Activated CD4-positive, alpha-beta T cell treated with anti-CD3 and anti-CD28 coated beads for 36 hours (primary cell): ENCODE data around the gene TRIM14. TPM values are rescaled to one million over a fixed set of nuclear protein-coding genes. Genes with fewer than 3 reads are reported as not detected.
A peak's percentile ranks its signal among the peaks of the same experiment; 100 is the strongest.
"Not testable (repeated sequence)": the region's sequence is repeated elsewhere in the genome, so short reads cannot be mapped to it uniquely, and the experiment has no call there.

ENCODE experiments used
- ATAC-seq: fragments of 200-7000 bp; cut with Tn5 transposase; one replicate; pipeline ENCODE4 v1.10.0; 2021; ENCODE audit warnings: mild to moderate bottlenecking, moderate library complexity
- CTCF ChIA-PET: fragments of 350-600 bp; sonication (Branson Sonifier 250); formaldehyde crosslinking; loops from one replicate; lab custom pipeline; 2021; ENCODE audit warnings: antibody characterized with exemption; lab: Charles Lee
- POLR2A ChIA-PET: fragments of 350-600 bp; sonication (Branson Sonifier 250); formaldehyde crosslinking; loops from one replicate; lab custom pipeline; 2021; ENCODE audit warnings: antibody characterized with exemption, inconsistent platforms; lab: Charles Lee
- DNase-seq: peaks from one replicate; pipeline ENCODE4 v3.0.0-alpha.2; 2020
- H3K27ac Mint-ChIP-seq: one replicate; pipeline ENCODE4 v1.8.0; 2021; ENCODE audit warnings: mixed read lengths
- H3K27me3 Mint-ChIP-seq: one replicate; pipeline ENCODE4 v1.8.0; 2021; ENCODE audit warnings: mixed read lengths
- H3K36me3 Mint-ChIP-seq: one replicate; pipeline ENCODE4 v1.8.0; 2021; ENCODE audit warnings: low read depth, mixed read lengths
- H3K4me1 Mint-ChIP-seq: one replicate; pipeline ENCODE4 v1.8.0; 2021; ENCODE audit warnings: mixed read lengths
- H3K4me3 Mint-ChIP-seq: one replicate; pipeline ENCODE4 v1.8.0; 2021; ENCODE audit warnings: mild to moderate bottlenecking, moderate library complexity, mixed read lengths
- H3K9me3 Mint-ChIP-seq: one replicate; pipeline ENCODE4 v1.8.0; 2021; ENCODE audit warnings: low read depth, mixed read lengths
- intact Hi-C, 2 experiments: fragments of 100-400 bp; cut with DNase I in 1 of 2; cut with micrococcal nuclease in 1 of 2; formaldehyde crosslinking; loops; one replicate each; pipeline versions ENCODE4 v1.14.2 to v1.15.1; 2022 to 2024; cut with DNase I, micrococcal nuclease
- total RNA-seq, 2 experiments: library from RNA; stranded (reverse); gene quantifications; one replicate each; pipeline ENCODE4 v1.2.3, GENCODE V29; 2021

The TRIM14 gene
- total RNA-seq, 2 experiments from 2014 or later, result 54.6 to 59.6 TPM

DNA sequence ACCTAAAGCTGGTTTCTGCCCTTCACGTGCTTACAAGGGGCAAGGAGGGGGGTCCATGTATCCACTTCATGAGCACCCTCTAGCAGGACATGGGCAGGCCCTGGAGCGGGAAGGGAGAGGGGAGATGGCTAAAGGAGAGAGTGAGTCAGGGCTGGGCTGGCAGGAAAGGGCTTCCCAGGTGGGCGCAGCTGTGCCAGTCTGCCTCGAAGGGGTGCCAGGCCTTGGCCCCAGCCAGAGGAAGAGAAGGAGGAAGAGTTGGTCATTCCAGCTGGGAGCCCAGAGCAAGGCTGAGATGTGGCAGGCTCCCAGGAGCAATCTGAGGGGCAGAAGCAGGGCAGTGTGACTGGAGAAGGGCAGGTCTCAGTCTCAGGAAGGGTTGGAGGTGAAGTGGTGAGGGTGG is 24.7 kb downstream of the TRIM14 start:
- Mint-ChIP-seq H3K27me3 (no peaks in the 10 kb centered on the region), H3K36me3 (peaks cover 46% of the 10 kb centered on the region), H3K27ac (peak overlapping the region; percentile 32), H3K4me3 (no peak overlapping the region), H3K9me3 (no peaks in the 10 kb centered on the region), H3K4me1 (peaks cover 43% of the 10 kb centered on the region)
- intact Hi-C loops, result no loop called here
- ChIA-PET CTCF (interaction anchor here (1.7 kb wide), 1 partner anchor 98 kb away, joined by 3 read pairs; the partner anchor contains the start of gene CORO2A), POLR2A (no interaction called here)
- no peak for ATAC-seq
- no peak for DNase-seq

DNA sequence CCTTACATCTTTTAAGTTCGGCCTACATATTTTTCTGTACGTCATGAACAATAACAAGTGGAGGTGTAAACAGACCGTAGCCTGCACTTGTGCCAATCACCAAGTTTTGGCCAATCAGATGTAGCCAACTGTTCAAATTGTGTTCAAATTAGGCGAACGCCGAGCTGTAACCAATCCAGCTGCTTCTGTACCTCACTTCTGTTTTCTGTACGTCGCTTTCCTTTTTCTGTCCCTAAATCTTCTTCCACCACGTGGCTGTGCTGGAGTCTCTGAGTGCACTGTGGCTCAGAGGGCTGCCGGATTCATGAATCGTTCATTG is 26.4 kb downstream of the TRIM14 start:
- Mint-ChIP-seq H3K4me3 (no peak overlapping the region), H3K27me3 (no peaks in the 10 kb centered on the region), H3K9me3 (no peaks in the 10 kb centered on the region), H3K27ac (no peak overlapping the region), H3K4me1 (peaks cover 32% of the 10 kb centered on the region), H3K36me3 (peaks cover 36% of the 10 kb centered on the region)
- ChIA-PET POLR2A (no interaction called here), CTCF (interaction anchor here (0.6 kb wide), 2 partner anchors 90 to 1017 kb away, joined by 3 read pairs; no protein-coding TSS in a partner anchor)
- intact Hi-C loops, result no loop called here
- DNase-seq (no peak), ATAC-seq (no peak)

DNA sequence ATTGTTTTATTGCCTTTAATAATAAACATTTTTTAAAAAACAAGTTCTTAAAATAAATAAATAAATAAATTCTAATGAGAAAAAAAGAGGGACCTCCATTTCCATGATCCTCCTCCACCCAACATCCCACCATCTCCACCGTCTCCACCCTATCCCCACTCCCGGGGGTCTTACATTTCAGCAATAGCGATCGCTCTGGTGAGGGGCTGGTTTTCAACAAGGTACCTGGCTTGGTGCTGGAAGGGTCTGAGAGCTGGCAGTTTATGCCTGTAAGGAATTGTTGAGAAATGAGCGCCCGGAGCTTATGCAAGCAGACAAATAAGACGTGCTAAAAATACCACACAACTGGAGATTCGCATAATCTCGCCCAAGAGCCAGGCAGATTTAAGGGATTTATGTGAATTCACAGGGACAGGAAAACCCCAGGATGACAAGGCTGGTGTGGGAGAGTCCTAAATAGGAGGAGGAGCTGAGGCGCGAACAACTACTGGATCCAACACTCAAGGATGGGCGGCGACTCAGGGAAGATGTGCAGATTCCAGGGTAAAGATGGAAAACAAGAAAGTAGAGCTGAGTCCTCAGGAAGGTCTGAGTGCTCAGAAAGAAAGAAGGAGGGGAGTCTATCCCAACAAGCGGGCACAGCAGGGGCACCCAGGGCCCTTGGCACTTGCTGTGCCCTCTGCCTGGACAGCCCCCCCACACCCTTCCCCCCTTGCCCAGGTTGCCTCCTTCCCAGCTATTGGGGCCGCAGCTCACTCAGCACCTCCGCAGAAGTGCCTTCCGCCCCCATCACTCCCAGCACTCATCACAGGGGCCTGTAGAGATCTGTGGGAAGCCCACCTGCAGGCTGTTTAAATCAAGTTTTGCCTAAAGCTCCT is 27.0 kb downstream of the TRIM14 start:
- peaks cover 32% of the 10 kb centered on the region for H3K36me3 Mint-ChIP-seq
- no peak overlapping the region for H3K4me3 Mint-ChIP-seq
- peaks cover 29% of the 10 kb centered on the region for H3K4me1 Mint-ChIP-seq
- POLR2A ChIA-PET, result interaction anchor here (0.6 kb wide), 1 partner anchor 24 kb away, joined by 10 read pairs; no protein-coding TSS in a partner anchor
- no peaks in the 10 kb centered on the region for H3K27me3 Mint-ChIP-seq
- DNase-seq (no peak), ATAC-seq (no peak)
- H3K9me3 Mint-ChIP-seq, result no peaks in the 10 kb centered on the region
- CTCF ChIA-PET, result interaction anchor here (0.5 to 1.3 kb wide), 6 partner anchors 7 to 262 kb away, joined by 3 to 5 read pairs (median 3); partner anchors contain the start of gene TBC1D2
- H3K27ac Mint-ChIP-seq, result no peak overlapping the region
- intact Hi-C loops, result no loop called here

DNA sequence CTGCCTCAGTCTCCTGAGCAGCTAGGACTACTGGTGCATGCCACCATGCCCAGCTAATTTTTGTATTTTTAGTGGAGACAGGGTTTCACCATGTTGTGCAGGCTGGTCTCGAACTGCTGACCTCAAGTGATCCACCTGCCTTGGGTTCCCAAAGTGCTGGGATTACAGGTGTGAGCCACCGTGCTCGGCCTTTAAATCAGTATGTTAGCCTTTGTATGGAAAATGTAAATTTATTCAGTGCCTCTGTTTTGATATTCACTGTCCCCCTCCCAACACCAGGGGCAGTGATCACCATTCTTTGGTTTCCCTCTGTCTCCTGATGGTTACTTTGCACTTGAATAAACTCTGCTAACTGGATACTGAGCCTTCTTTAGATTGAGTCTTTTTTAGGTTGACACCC is 28.3 kb downstream of the TRIM14 start:
- ATAC-seq, POLR2A ChIA-PET, H3K27me3 Mint-ChIP-seq, H3K9me3 Mint-ChIP-seq, intact Hi-C loops, H3K4me3 Mint-ChIP-seq, DNase-seq, H3K27ac Mint-ChIP-seq: not testable (repeated sequence)
- Mint-ChIP-seq H3K4me1 (peaks cover 29% of the 10 kb centered on the region), H3K36me3 (peaks cover 33% of the 10 kb centered on the region)
- CTCF ChIA-PET, result interaction anchor here (0.6 to 1.3 kb wide), 4 partner anchors 8 to 153 kb away, joined by 3 to 4 read pairs (median 3); no protein-coding TSS in a partner anchor

DNA sequence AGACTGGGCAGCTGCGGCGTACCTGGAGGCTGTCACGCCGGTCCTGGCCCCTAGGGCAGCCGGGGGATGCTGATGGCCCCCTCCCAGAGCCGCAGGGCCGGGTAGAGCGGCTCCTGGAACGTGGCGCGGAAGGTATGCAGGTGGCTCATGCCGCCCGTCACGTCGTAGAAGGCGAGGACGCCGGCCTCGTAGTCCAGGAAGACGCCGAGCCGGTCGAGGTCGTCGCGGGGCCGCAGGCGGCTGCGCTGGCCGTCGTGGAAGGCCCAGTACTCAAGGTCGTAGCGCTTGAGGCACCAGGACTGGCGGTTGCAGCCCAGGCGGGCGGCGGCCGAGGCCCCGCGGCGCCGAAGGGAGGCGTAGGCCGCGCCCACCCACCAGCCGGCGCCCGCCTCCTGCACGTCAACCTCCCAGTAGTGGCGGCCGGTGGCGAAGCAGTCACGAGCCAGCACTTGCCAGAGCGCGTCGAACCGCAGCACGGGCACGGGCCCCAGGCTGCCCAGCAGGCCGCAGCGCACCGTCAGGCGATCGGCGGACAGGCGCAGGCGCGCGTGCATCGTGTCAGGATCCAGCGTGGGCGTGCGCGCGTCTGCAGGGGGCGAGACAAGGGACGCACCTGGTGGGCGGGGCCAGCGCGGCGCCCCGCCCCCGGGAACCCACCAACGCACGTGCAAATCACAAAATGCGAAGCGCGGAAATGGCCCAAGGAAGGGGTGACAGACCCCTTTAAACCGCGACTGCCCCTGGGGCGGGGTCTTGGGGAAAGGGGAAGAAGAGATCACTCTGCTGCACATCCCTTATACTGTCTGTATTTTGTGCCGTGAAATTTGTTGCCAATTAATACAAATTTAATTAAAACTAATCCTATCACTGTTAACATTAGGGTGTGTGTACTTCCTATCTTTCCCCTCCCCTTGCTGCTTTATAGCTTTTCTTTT is 31.3 kb downstream of the TRIM14 start:
- DNase-seq (peak; percentile 61), ATAC-seq (peak; percentile 57)
- peak overlapping the region; percentile 2 for H3K4me3 Mint-ChIP-seq
- H3K27me3 Mint-ChIP-seq, result no peaks in the 10 kb centered on the region
- peaks cover 30% of the 10 kb centered on the region for H3K36me3 Mint-ChIP-seq
- peaks cover 26% of the 10 kb centered on the region for H3K4me1 Mint-ChIP-seq
- ChIA-PET CTCF (interaction anchor here (0.7 to 1.7 kb wide), 2 partner anchors 14 to 24 kb away, joined by 5 to 6 read pairs; no protein-coding TSS in a partner anchor), POLR2A (no interaction called here)
- H3K27ac Mint-ChIP-seq, result no peak overlapping the region
- intact Hi-C loops, result no loop called here
- H3K9me3 Mint-ChIP-seq, result no peaks in the 10 kb centered on the region

DNA sequence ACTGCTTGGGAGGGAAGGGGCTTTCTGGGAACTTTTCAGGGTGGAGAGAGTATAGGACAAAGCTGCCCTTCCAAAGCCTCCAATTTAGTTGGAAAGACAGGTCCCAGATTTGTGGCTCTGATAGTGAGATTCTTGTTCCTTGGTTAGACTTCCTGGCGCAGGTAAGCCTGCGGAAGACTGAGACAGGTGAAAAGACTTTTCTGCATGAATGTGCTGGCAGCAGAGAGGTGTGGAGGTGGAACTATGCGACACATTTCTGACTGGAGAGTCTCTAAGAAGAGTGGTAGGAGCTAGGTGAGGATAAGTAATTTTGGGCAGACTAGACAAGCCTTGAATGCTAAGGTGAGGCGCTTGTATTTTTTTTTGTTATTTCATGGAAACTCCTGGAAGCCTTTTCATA is 32.6 kb downstream of the TRIM14 start:
- Mint-ChIP-seq H3K27me3 (no peaks in the 10 kb centered on the region), H3K36me3 (peaks cover 41% of the 10 kb centered on the region), H3K9me3 (no peaks in the 10 kb centered on the region), H3K4me1 (peaks cover 38% of the 10 kb centered on the region), H3K27ac (peak overlapping the region; percentile 44), H3K4me3 (peak overlapping the region; percentile 2)
- intact Hi-C loops, result no loop called here
- no peak for DNase-seq
- CTCF ChIA-PET, result interaction anchor here (0.9 kb wide), 1 partner anchor 12 kb away, joined by 3 read pairs; no protein-coding TSS in a partner anchor
- POLR2A ChIA-PET, result interaction anchor here (0.8 kb wide), 1 partner anchor 16 kb away, joined by 3 read pairs; no protein-coding TSS in a partner anchor
- ATAC-seq, result no peak

DNA sequence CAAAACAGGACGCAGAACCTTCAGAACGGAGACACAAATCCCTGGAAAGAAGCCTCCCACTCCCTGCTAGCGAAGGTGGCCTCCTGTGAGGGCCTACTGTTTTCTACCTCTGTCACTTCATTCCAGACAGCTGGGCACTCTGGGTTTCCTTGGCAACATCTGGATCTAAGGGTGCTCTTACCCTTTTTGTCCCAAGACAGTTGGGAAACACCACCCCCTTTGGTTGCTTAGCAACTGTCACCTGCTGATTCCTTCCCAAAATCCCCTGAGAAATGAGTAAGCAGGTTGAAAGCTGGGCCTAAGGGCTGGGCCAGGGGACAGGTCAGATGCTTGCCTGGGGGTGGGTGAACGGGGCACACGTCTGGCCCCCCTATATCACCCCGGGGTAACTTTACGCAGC is 33.1 kb downstream of the TRIM14 start:
- no peak overlapping the region for H3K27ac Mint-ChIP-seq
- no peak for ATAC-seq
- H3K9me3 Mint-ChIP-seq, result no peaks in the 10 kb centered on the region
- H3K4me1 Mint-ChIP-seq, result peaks cover 43% of the 10 kb centered on the region
- POLR2A ChIA-PET, result no interaction called here
- CTCF ChIA-PET, result interaction anchor here (0.9 kb wide), 1 partner anchor 12 kb away, joined by 3 read pairs; no protein-coding TSS in a partner anchor
- DNase-seq, result no peak
- intact Hi-C loops, result no loop called here
- H3K27me3 Mint-ChIP-seq, result no peaks in the 10 kb centered on the region
- H3K36me3 Mint-ChIP-seq, result peaks cover 45% of the 10 kb centered on the region
- H3K4me3 Mint-ChIP-seq, result no peak overlapping the region

DNA sequence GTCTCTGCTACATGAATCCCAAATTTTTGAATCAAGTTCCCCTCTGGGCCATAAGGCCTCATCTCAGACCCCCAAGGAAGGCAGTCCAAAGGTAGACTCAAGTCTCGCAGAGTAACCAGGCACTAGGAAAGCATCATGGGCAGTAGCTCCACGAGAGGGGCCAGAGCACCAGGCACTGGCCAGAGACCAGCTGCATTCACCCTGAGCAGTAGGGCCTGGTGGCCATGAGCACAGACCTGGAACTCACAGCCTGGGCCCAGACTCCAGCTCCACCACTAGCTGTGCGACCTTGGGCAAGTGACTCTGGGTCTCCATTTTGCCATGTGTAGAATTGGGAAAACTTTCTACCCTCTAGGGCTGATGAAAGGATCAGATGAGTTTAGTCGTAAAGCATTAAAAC is 34.0 kb downstream of the TRIM14 start:
- H3K9me3 Mint-ChIP-seq, result no peaks in the 10 kb centered on the region
- H3K36me3 Mint-ChIP-seq, result peaks cover 49% of the 10 kb centered on the region
- no peak overlapping the region for H3K4me3 Mint-ChIP-seq
- DNase-seq, result no peak
- intact Hi-C loops, result no loop called here
- peak overlapping the region; percentile 53 for H3K27ac Mint-ChIP-seq
- CTCF ChIA-PET, result interaction anchor here (0.5 to 1.1 kb wide), 2 partner anchors 11 to 23 kb away, joined by 3 read pairs; no protein-coding TSS in a partner anchor
- ATAC-seq, result no peak
- no peaks in the 10 kb centered on the region for H3K27me3 Mint-ChIP-seq
- POLR2A ChIA-PET, result no interaction called here
- peaks cover 40% of the 10 kb centered on the region for H3K4me1 Mint-ChIP-seq

DNA sequence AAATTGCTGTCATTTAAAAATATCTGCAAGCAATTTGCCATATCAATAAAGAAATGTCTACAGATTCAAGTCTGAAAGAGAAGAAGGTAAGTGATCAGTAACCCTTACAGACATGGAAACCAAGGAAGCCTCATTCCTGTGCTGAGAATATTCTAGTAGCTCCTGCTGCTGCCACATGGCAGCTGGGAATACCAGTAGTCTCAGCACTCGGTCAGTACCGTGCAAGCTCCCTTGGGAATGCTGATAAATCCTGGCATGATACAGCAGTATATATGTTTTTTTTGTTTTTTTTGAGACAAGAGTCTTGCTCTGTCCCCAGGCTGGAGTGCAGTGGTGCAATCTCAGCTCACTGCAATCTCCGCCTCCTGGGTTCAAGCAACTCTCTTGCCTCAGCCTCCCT is 34.6 kb downstream of the TRIM14 start:
- H3K27me3 Mint-ChIP-seq, result no peaks in the 10 kb centered on the region
- no peak for ATAC-seq
- no peaks in the 10 kb centered on the region for H3K9me3 Mint-ChIP-seq
- intact Hi-C loops, result loop anchor here in 1 of 2 experiments (5.0 kb wide), 1 partner anchor 108 kb away; the partner anchor contains the start of gene CORO2A
- H3K4me1 Mint-ChIP-seq, result peaks cover 35% of the 10 kb centered on the region
- ChIA-PET CTCF (interaction anchor here (0.5 to 1.1 kb wide), 3 partner anchors 10 to 173 kb away, joined by 3 read pairs; no protein-coding TSS in a partner anchor), POLR2A (no interaction called here)
- peaks cover 50% of the 10 kb centered on the region for H3K36me3 Mint-ChIP-seq
- no peak overlapping the region for H3K27ac Mint-ChIP-seq
- H3K4me3 Mint-ChIP-seq, result no peak overlapping the region
- DNase-seq, result no peak

DNA sequence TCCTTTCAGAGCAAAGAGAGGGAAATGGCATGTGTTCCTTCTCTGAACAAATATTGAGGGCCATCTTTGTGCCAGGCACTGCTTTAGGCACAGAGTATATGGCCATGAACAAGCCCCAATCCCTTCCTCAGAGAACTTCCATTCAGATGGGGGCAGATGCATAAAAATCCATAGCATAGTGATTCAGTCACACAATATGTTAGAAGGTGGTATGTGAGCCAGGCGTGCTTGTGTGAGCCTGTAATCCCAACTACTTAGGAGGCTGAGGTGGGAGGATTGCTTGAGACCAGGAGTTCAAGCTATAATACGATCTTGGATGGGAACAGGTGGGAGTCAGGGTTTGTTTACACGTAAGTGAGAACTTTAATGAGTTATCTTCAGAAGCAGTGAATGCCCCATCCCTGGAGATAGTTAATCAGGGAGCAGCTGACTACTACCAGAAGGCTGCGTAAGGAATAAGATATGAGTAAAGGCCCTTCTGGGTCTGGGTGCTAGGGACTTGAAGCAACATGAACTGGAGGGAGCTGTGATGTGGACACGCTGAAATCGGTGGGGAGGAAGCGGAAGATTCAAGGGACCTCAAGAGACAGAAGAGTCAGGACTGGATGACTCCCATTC is 35.3 kb downstream of the TRIM14 start:
- peaks cover 53% of the 10 kb centered on the region for H3K36me3 Mint-ChIP-seq
- no peaks in the 10 kb centered on the region for H3K9me3 Mint-ChIP-seq
- intact Hi-C loops, result loop anchor here in 1 of 2 experiments (5.0 kb wide), 1 partner anchor 109 kb away; the partner anchor contains the start of gene CORO2A
- POLR2A ChIA-PET, result no interaction called here
- CTCF ChIA-PET, result interaction anchor here (0.6 to 1.1 kb wide), 2 partner anchors 174 to 708 kb away, joined by 3 read pairs; no protein-coding TSS in a partner anchor
- H3K4me1 Mint-ChIP-seq, result peaks cover 34% of the 10 kb centered on the region
- no peak overlapping the region for H3K4me3 Mint-ChIP-seq
- peak overlapping the region; percentile 85 for H3K27ac Mint-ChIP-seq
- DNase-seq (no peak), ATAC-seq (no peak)
- H3K27me3 Mint-ChIP-seq, result no peaks in the 10 kb centered on the region
